ENCODE data around the gene STX2.

DNA sequence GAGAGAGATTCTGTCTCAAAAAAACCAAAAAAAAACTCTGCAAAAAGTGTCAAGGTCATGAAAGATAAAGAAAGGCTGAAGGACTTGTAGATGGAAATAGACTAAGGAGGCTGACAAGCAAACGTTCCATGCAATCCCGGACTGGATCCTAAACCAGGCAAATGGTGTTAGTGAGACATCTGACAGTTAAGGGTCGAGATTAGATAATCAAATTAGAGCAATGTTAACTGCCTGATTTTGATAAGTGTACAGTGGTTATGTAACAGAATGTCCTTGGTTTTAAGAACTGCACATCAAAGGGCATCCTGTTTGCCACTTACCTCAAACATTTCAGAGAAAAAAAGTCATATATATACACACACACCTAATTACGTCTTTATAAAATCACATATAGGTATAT, 29.4 kb upstream of the STX2 start:
- TF ChIP-seq, protein P1, sequence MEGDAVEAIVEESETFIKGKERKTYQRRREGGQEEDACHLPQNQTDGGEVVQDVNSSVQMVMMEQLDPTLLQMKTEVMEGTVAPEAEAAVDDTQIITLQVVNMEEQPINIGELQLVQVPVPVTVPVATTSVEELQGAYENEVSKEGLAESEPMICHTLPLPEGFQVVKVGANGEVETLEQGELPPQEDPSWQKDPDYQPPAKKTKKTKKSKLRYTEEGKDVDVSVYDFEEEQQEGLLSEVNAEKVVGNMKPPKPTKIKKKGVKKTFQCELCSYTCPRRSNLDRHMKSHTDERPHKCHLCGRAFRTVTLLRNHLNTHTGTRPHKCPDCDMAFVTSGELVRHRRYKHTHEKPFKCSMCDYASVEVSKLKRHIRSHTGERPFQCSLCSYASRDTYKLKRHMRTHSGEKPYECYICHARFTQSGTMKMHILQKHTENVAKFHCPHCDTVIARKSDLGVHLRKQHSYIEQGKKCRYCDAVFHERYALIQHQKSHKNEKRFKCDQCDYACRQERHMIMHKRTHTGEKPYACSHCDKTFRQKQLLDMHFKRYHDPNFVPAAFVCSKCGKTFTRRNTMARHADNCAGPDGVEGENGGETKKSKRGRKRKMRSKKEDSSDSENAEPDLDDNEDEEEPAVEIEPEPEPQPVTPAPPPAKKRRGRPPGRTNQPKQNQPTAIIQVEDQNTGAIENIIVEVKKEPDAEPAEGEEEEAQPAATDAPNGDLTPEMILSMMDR (IDR thresholded peaks at IDR 0.05) = no peak
- TF ChIP-seq EP300 (IDR thresholded peaks at IDR 0.05) = no peak

All from tibial nerve (tissue), 4 donors.